Activated CD4-positive, alpha-beta T cell treated with anti-CD3 and anti-CD28 coated beads for 48 hours (primary cell): ENCODE measurements around the gene IBA57.

Experiments used
- DNase-seq: peaks from one replicate; pipeline ENCODE4 v3.0.0-alpha.2; 2020

The IBA57 gene

DNA sequence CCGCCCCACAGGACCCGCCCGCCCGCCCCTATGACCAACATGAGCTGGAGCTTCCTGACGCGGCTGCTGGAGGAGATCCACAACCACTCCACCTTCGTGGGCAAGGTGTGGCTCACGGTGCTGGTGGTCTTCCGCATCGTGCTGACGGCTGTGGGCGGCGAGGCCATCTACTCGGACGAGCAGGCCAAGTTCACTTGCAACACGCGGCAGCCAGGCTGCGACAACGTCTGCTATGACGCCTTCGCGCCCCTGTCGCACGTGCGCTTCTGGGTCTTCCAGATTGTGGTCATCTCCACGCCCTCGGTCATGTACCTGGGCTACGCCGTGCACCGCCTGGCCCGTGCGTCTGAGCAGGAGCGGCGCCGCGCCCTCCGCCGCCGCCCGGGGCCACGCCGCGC is 7.9 kb upstream of the IBA57 start:
- no peak for DNase-seq

- DNase-seq = no peak
These were observed 7.2 kb upstream of the IBA57 start for GRCh38 chr1:228158151-228159007.

DNA sequence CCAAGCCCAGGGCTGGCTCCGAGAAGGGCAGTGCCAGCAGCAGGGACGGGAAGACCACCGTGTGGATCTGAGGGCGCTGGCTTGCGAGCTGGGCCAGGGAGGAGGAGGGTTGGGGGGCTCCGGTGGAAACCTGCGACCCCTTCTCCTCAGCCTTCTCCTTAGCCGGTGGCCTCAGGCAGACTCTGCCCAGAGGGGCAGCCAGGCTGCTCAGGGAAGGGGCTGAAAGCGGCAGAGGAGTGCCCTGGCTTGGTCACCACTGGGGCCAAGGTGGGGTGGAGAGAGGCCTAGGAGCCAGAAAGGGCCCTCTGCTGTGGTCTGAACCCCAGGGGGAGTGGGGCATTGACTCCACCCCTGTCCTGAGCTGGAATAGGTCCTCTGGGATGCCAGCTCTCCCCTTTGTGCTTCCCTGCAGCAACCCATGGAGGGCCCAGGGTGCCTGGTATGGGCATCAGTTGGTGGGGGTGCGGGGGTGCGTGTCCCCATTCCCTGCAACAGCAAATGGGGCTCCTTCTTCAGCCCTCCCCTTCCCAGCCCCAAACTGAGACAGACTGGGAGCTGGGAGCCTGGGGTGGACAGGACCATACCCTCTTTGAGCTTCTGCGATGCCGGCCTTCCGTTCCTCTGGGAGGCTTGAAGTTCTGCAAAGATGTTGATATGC is 6.5 kb upstream of the IBA57 start:
- DNase-seq = no peak

DNA sequence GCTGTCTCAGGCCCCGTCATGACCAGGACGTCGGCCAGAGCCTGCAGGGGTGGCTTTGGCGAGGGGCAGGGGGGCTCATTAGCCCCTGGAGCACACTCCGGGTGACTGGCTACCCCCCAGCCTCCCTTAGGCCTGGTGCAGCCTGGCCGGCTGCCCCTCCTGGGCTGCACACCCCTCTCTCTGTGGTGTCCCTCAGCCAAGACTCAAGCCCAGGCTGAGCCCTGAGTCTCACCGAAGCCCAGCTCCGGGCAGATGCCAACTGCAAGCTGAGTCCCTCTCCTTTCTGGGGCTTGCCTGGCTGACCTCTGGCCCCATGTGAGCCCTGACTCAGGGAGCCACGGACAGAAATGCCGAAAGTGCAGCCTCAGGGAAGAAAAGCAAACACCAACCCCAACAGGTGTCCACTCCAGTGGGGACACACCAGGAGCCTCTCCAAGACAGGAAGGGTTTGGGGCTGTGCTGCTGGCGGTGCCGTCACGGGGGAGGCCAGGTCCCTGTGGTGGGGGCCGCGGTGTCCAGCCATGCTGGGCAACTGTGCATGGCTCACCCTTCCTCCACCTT is 5.3 kb upstream of the IBA57 start:
- DNase-seq = no peak

DNA sequence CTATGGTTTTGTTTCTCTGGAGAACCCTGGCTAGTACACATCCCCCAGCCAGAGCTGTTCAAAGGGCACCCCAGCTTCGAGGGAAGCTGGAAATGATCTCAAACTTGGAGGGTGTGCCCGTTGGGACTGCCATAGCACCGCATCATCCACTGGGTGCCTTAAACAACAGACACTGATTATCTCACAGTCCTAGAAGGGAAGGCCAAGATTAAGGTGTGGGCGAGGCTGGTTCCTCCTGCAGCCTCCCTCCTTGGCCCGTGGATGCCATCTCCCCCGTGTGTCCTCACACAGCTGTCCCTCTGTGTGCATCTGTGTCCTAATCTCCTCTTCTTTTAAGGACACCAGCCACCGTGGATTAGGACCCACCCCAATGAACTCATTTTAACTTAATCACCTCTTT is 4.2 kb upstream of the IBA57 start:
- no peak for DNase-seq

DNA sequence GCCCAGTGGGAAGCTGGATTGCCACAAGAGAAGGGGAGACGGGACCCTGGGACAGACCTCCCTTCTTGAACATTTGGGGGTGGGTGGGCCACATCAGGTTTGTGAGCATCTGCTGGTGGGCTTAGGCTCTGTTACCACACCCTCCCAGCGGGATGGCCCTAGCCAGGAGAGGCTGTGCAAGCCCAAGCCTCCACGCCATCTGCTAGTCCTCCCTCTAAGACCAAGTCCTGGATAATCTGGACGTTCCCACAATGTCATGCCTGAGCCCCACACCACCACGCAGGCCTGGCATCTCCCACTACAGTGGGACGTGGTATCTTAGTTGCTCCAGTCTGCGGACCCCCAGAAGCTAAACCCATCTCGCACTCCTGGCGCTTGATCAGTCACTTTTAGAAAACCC is 3.7 kb upstream of the IBA57 start:
- no peak for DNase-seq

- no peak for DNase-seq
These were observed 3.2 kb upstream of the IBA57 start for GRCh38 chr1:228162286-228163006.

GRCh38 chr1:228163007-228163753 is 2.4 kb upstream of the IBA57 start:
- DNase-seq = no peak

- no peak for DNase-seq
These were observed 1.7 kb upstream of the IBA57 start for GRCh38 chr1:228163776-228164519.

DNA sequence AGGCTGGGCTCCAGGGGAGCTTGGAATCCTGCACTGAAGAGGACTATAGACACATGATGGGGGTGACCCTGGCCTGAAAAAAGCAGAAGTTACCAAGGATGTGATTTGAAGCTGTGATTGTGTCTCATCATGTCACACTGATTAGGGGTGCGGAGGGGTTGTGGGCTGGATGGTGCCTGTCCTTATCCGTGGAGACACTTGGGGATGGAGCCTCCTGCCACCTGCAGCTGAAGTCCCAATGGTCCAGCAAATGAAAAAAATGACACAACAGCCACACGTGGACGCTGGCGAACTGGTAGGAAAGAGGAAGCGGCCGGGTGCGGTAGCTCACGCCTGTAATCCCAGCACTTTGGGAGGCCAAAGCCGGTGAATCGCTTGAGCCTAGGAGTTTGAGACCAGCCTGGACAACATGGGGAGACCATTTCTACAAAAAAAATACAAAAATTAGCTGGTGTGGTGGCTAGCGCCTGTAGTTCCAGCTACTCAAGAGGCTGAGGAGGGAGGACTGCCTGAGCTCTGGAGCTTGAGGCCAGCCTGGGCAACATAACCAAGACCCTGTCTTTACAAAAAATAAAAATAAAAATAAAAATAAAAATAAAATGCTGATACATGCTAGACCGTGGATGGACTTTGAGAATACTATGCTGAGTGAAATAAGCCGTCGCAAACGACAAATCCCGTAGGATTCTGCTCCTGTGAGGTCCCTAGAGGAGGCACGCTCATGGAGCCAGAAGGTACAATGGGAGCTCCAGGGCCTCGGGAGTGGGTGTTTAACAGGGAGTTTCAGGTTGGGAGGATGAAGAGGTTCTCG is 838 bp upstream of the IBA57 start:
- no peak for DNase-seq

DNA sequence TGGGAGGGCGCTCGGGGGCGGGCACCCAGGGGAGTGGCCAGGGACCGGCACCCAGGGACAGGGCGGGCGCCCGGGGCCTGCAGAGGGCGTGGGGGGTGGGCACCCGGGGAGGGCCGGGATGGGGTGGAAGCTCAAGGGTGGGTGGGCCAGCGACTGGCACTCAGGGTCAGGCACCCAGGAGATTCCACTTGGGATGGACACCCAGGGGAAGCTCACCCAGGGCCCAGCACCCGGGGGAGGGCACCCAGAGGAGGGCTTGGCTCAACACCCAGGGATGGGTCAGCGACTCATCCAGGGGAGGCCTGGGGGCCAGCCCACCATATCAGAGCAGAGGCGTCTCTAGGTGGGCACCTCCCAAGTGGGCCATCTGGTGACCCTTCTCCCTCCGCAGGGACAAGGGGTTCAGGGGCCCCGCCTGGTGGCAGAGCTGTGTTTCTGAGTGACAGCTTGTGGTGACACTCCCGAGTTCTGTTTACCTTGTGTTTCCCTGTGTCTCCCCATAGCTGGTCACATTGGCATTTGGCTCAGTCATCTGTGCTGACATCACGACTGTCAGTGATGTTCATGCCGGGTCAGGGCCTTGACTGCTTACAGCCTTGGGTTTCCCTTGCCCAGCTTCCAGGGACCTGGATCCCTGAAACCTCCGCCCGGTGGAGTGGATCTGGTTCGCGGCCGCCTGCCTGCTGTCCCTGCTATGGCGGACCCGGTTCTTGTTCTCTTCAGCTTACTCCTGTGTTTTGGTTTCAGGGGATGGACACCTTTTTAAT is 749 bp downstream of the IBA57 start:
- DNase-seq = peak; percentile 69

- no peak for DNase-seq
These were observed 3.1 kb downstream of the IBA57 start for GRCh38 chr1:228168563-228169270.

DNA sequence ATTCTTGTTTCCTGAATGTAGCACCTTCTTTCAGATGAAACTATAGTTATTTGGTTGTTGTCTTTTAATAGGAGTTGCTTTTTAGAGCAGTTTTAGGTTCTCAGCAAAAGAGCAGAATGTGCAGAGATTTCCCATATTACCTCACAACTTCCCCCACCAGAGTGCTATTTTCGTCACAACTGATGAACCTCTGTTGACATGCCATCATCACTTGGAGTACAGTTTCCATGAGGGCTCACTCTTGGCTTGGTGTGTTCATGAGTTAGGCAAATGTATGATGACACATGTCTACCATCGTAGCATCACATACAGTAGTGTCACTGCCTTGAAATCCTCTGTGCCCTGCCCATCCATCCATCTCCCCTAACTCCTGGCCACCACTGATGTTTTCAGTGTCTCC is 3.7 kb downstream of the IBA57 start:
- no peak for DNase-seq

GRCh38 chr1:228170666-228171065 is 5.1 kb downstream of the IBA57 start:
- no peak for DNase-seq

- DNase-seq = no peak
These were observed 5.8 kb downstream of the IBA57 start for GRCh38 chr1:228171221-228171891.

DNA sequence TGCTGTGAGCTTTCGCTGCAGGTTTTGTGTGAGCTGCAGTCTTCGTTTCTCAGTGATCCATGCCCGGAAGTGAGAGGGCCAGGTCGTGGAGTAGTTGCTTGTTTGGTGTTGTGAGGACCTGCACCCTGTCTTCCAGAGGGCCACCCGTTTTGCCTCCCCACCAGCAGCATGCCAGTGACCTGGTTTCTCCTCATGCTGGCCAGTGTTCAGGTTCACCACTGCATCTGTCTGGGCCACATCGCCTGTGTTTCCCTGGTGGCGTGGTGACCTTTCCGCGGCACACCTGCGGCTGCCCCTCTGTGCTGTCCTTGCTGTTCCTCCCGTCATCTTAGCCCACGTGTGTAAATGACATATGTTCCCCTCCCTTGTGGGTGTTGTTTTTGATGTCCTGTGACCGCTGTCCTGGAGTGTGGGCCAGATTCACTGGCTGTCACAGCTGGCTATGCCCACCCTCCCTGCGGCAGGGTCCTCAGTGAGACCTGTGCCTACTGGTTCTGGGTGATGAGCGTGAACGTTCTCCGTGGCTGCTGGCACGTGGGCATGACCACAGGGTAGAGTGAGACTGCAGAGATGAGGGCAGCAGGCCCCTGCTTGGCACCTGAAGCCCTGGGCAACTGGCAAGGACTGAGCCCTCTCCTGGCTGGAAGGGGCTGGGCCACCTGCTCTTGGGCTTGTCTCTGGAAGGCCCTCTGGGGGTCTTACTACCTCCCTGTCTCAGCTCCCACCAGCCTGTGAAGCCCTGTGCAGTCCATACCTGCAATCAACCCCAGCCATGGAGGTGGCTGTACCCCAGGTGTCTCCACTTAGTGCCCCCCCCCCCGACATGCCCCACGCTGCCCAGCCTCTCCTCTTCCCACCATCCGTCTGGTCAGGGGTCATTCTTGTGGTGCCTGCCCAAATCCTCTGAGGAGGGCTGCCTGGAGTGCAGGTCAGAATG is 7.3 kb downstream of the IBA57 start:
- DNase-seq = no peak

GRCh38 chr1:228173528-228174481 is 8.2 kb downstream of the IBA57 start:
- DNase-seq = peak; percentile 53
